Measurements from ENCODE around the gene RIN1. TPM values are rescaled to one million over a fixed set of nuclear protein-coding genes. Genes with fewer than 3 reads are reported as not detected.

RIN1 gene
- total and polyA plus RNA-seq, 3 experiments from 2014 or later: 1.5 to 2.3 (median 1.7) TPM

DNA sequence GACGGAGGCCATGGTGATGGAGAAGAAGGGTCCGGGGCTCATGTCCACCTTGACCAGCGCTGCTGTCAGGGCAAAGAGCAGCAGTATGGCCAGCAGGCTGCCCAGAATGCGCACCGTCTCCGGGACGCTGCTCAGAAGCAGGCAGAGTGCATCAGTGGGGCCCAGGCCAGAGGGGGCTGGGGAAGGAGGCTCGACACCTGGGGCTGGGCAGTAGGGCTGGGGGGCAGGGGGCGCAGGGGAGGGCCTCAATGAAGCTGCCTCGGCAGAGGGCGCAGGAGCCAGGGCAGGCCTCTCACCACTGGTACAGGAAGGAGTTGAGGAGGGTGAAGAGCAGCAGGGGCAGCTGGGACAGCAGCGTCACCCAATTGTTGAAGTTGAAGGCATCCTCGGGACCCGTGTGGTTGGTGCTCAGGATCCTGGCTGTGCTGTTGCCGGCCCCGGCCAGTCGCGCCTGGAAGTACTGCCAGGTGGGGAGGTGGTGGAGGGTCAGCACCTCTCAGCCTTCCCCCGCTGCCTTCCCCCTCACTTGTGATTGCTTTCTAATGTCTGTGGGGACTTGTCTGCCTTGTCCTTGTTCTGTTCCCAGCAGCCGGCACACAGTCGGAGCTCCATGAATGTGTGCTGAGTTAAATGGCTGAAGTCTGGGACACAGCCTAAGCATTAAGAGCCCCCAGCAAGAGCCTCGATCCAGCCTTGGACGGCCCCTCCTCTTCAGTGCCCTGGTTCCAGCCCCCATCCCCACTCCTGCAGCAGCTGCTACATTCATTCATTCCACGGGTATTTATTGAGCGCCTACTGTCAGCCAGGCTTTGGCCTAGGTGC is 33.0 kb upstream of the RIN1 start:
- Histone ChIP-seq H3K27ac (ENCODE audit: low read depth, low read length) (no peak overlapping the region), H3K27me3 (ENCODE audit: insufficient read depth, low read length, poor library complexity, severe bottlenecking) (no peaks in the 10 kb centered on the region), H3K4me3 (ENCODE audit: low read length) (no peak overlapping the region), H3K4me1 (ENCODE audit: insufficient read depth, low read length) (peaks cover 7% of the 10 kb centered on the region), H3K9me3 (ENCODE audit: low read length) (no peaks in the 10 kb centered on the region), H3K36me3 (ENCODE audit: insufficient read depth, low read length) (no peaks in the 10 kb centered on the region)
- Mint-ChIP-seq H3K9me3 (no peaks in the 10 kb centered on the region), H3K36me3 (peaks cover 0 to 2% (median 0%) of the 10 kb centered on the region in 3 donors), H3K27ac (peak overlapping the region in 2 of 8 donors; percentile 24 to 59), H3K27me3 (no peaks in the 10 kb centered on the region), H3K4me3 (peak overlapping the region in 5 of 7 donors; percentile 42 to 95 (median 48)), H3K4me1 (peaks cover 10 to 19% (median 19%) of the 10 kb centered on the region in 3 donors)
- POLR2A ChIA-PET: interaction anchor here (0.5 kb wide), 1 partner anchor 457 kb away, joined by 3 read pairs; no protein-coding TSS in a partner anchor
- no peak for DNase-seq
- CTCF ChIA-PET: interaction anchor here (1.0 kb wide), 1 partner anchor 57 kb away, joined by 3 read pairs; no protein-coding TSS in a partner anchor

DNA sequence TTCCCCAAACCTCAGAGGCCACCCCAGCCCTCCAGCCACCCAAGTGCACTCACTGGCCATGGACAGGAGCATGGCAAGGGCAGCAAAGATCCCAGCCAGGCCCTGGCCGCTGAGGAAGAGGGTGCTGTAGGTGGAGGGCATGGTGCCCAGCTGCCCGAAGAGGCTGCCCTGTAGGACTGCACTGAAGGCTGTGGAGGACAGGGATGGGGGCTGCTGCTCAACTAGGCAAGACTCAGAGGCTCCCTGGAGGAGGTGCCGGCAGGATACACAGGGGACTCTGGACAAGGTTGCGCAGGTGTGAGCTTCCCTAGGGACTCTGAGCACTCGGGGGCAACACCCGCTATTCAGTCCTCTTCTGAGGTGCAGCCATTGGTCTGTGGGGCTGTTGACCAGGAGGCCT is 32.2 kb upstream of the RIN1 start:
- H3K4me3 Mint-ChIP-seq: peak overlapping the region in 1 of 7 donors; percentile 19
- peaks cover 10 to 19% (median 19%) of the 10 kb centered on the region in 3 donors for H3K4me1 Mint-ChIP-seq
- Histone ChIP-seq H3K4me1 (ENCODE audit: insufficient read depth, low read length) (peaks cover 7% of the 10 kb centered on the region), H3K9me3 (ENCODE audit: low read length) (no peaks in the 10 kb centered on the region), H3K27me3 (ENCODE audit: insufficient read depth, low read length, poor library complexity, severe bottlenecking) (no peaks in the 10 kb centered on the region), H3K4me3 (ENCODE audit: low read length) (no peak overlapping the region), H3K36me3 (ENCODE audit: insufficient read depth, low read length) (no peaks in the 10 kb centered on the region), H3K27ac (ENCODE audit: low read depth, low read length) (no peak overlapping the region)
- CTCF ChIA-PET: interaction anchor here (0.9 kb wide), 1 partner anchor 18 kb away, joined by 3 read pairs; no protein-coding TSS in a partner anchor
- no peaks in the 10 kb centered on the region for H3K27me3 Mint-ChIP-seq
- POLR2A ChIA-PET: no interaction called here
- peaks cover 0 to 2% (median 0%) of the 10 kb centered on the region in 3 donors for H3K36me3 Mint-ChIP-seq
- no peak overlapping the region for H3K27ac Mint-ChIP-seq
- no peaks in the 10 kb centered on the region for H3K9me3 Mint-ChIP-seq
- no peak for DNase-seq

DNA sequence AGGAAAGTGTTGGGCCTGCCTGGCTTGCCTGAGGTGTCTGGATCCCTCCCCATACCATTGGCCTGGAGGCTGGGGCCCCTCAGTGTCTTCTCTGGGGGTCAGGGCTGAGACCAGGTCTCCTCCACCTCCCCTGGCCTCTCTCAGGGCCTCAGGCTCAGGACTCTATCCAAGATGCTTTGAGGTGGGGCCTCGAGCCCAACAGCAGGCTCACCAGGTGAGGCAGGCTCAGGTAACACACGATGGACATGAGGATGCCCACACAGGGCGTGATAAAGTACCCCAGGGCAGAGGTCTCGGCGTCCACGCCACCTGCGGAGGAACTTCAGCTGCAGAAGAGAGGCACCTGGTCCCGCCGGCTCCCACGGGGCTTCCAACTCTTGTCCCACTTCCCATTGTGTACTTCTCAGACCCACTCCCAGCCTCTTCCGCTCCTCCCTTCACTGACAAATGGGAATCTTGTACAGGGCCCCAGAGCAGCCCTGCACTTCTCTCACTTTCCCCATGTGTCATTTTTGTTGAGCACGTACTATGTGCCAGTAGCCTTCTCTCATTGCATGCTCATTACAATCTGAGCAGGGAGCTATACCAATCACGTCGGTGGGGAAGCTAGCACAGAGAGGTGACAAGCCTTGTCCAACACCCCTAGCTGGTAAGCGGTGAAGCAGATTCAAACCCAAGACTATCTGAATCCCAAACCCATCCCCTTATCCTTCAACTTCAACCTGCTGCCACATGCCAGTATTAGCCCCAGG is 31.5 kb upstream of the RIN1 start:
- H3K36me3 Mint-ChIP-seq: peaks cover 0 to 2% (median 0%) of the 10 kb centered on the region in 3 donors

DNA sequence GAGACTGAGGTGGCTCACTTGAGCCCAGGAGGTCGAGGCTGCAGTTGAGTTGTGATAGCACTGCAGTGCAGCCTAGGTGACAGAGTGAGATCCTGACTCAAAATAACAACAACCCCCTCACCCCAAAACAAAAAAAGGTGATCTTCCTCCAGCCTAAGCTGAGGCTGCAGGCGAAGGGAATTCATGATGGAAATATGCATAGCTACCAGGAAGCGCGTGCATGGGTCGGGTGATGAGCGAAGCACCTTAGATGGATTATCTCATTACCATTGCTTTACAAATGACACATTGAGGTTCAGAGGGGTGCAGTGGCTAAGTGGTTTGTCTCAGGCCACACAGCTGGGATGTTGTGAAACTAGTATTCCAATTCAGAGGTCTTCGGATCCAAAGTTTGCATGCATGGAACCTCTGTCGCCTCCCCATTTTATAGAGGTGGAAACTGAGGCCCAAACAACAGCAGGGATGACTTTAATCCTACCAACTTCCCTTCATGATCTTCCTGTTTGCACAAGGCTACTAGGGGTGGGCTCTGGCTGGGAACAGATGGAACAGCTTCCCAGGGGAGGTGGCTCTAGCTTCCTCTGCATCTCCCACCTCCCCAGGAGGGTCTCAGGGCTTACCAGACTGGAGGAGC is 30.7 kb upstream of the RIN1 start:
- peaks cover 0 to 2% (median 0%) of the 10 kb centered on the region in 3 donors for H3K36me3 Mint-ChIP-seq
- no peak overlapping the region for H3K27ac Mint-ChIP-seq
- H3K4me3 Mint-ChIP-seq: peak overlapping the region in 1 of 7 donors; percentile 68
- H3K9me3 Mint-ChIP-seq: no peaks in the 10 kb centered on the region
- Histone ChIP-seq H3K4me3 (ENCODE audit: low read length) (no peak overlapping the region), H3K36me3 (ENCODE audit: insufficient read depth, low read length) (no peaks in the 10 kb centered on the region), H3K27me3 (ENCODE audit: insufficient read depth, low read length, poor library complexity, severe bottlenecking) (no peaks in the 10 kb centered on the region), H3K9me3 (ENCODE audit: low read length) (no peaks in the 10 kb centered on the region), H3K4me1 (ENCODE audit: insufficient read depth, low read length) (no peaks in the 10 kb centered on the region), H3K27ac (ENCODE audit: low read depth, low read length) (no peak overlapping the region)
- H3K27me3 Mint-ChIP-seq: no peaks in the 10 kb centered on the region
- peaks cover 6 to 11% (median 10%) of the 10 kb centered on the region in 3 donors for H3K4me1 Mint-ChIP-seq
- POLR2A ChIA-PET: interaction anchor here (1.1 kb wide), 1 partner anchor 54 kb away, joined by 3 read pairs; no protein-coding TSS in a partner anchor
- CTCF ChIA-PET: interaction anchor here (1.1 to 4.7 kb wide), 5 partner anchors 13 to 55 kb away, joined by 3 to 14 read pairs (median 5); no protein-coding TSS in a partner anchor
- no peak for DNase-seq

More for the DNA sequence above, 31.5 kb upstream of the RIN1 start:
- Mint-ChIP-seq H3K4me1 (peaks cover 8 to 17% (median 16%) of the 10 kb centered on the region in 3 donors), H3K27ac (peak overlapping the region in 3 of 8 donors; percentile 13 to 61 (median 36)), H3K4me3 (peak overlapping the region in 1 of 7 donors; percentile 51), H3K9me3 (no peaks in the 10 kb centered on the region), H3K27me3 (no peaks in the 10 kb centered on the region)
- no peak for DNase-seq
- POLR2A ChIA-PET: no interaction called here
- CTCF ChIA-PET: interaction anchor here (0.9 to 1.5 kb wide), 2 partner anchors 19 kb away, joined by 3 to 5 read pairs; no protein-coding TSS in a partner anchor
- Histone ChIP-seq H3K36me3 (ENCODE audit: insufficient read depth, low read length) (no peaks in the 10 kb centered on the region), H3K27me3 (ENCODE audit: insufficient read depth, low read length, poor library complexity, severe bottlenecking) (no peaks in the 10 kb centered on the region), H3K4me1 (ENCODE audit: insufficient read depth, low read length) (peaks cover 5% of the 10 kb centered on the region), H3K4me3 (ENCODE audit: low read length) (no peak overlapping the region), H3K27ac (ENCODE audit: low read depth, low read length) (no peak overlapping the region), H3K9me3 (ENCODE audit: low read length) (no peaks in the 10 kb centered on the region)

DNA sequence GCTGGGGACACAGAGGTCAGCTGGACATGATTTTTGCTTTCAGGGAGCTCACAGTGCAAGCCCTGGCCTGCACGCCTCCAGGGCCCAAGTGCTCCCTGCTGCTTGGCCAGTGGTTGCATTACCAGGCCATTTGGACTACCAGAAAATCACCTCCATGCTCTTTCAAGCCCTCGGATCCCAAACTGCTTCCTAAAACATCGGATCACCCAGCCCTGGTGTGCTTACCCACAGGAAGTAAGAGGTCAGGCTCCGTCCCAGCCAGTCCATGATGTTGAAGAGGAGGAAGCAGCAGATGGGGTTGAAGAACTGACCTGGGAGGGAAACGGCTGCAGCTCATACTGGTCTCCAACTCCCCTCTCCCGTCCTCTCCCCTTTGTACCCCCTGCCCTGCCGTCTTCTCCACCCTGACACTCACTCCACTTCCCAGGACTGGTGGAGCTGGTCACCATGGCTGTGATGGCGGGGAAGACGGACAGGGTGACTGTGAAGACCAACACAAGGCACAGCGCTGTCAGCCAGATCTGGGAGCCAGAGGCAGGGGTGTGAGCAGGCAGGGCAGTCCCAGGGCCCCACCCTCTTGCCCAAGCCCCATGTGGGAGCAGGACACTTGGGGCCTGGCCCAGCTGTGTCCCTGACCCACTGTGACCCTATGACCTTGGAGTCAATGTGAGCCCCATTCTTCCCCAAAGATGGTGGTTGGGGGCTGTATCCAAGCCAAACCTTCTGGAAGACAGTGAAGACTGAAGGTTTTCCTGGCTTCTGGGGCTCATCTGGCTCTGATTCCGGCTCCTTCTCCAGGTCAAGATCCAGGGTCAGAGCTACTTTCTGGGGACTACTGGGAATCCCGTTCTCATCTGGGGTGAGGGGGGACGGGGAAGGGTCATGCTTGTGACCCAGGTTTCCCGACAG is 29.7 kb upstream of the RIN1 start:
- ChIA-PET POLR2A (interaction anchor here (1.1 kb wide), 1 partner anchor 53 kb away, joined by 3 read pairs; no protein-coding TSS in a partner anchor), CTCF (interaction anchor here (1.1 to 4.7 kb wide), 6 partner anchors 12 to 54 kb away, joined by 3 to 14 read pairs (median 4); no protein-coding TSS in a partner anchor)
- no peak overlapping the region for H3K4me3 ChIP-seq (ENCODE audit: low read length)
- peaks cover 0 to 5% (median 0%) of the 10 kb centered on the region in 3 donors for H3K36me3 Mint-ChIP-seq
- H3K27me3 Mint-ChIP-seq: no peaks in the 10 kb centered on the region
- H3K27ac Mint-ChIP-seq: no peak overlapping the region
- H3K27me3 ChIP-seq (ENCODE audit: insufficient read depth, low read length, poor library complexity, severe bottlenecking): no peaks in the 10 kb centered on the region
- H3K36me3 ChIP-seq (ENCODE audit: insufficient read depth, low read length): no peaks in the 10 kb centered on the region
- no peaks in the 10 kb centered on the region for H3K9me3 ChIP-seq (ENCODE audit: low read length)
- no peak overlapping the region for H3K27ac ChIP-seq (ENCODE audit: low read depth, low read length)
- H3K4me1 ChIP-seq (ENCODE audit: insufficient read depth, low read length): no peaks in the 10 kb centered on the region
- no peak for DNase-seq
- peaks cover 6 to 10% (median 10%) of the 10 kb centered on the region in 3 donors for H3K4me1 Mint-ChIP-seq
- H3K4me3 Mint-ChIP-seq: peak overlapping the region in 1 of 7 donors; percentile 68
- no peaks in the 10 kb centered on the region for H3K9me3 Mint-ChIP-seq

DNA sequence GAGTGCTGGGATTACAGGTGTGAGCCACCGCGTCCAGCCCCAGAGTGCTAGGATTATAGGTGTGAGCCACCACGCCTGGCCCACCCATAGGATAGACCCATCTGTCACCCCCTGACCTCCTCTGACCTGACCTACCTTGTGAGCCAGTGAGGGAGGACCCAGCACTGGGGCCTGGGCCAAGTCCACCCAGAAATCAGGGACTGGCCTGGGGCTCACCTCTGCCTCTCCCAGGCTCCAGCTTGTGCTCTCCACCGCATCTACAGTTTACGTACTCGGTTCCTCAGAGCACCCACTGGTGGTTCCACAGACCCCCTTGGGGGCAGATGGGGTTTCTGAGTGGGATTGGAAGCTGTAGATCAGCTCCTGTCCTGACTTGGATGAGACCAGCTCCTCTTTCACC is 28.9 kb upstream of the RIN1 start:
- Mint-ChIP-seq H3K27ac (no peak overlapping the region), H3K9me3 (no peaks in the 10 kb centered on the region), H3K4me1 (peaks cover 5 to 7% (median 6%) of the 10 kb centered on the region in 3 donors), H3K36me3 (peaks cover 0 to 5% (median 0%) of the 10 kb centered on the region in 3 donors), H3K27me3 (no peaks in the 10 kb centered on the region), H3K4me3 (no peak overlapping the region)
- H3K27ac ChIP-seq (ENCODE audit: low read depth, low read length): no peak overlapping the region
- H3K9me3 ChIP-seq (ENCODE audit: low read length): no peaks in the 10 kb centered on the region
- DNase-seq: no peak
- no peaks in the 10 kb centered on the region for H3K36me3 ChIP-seq (ENCODE audit: insufficient read depth, low read length)
- H3K4me1 ChIP-seq (ENCODE audit: insufficient read depth, low read length): no peaks in the 10 kb centered on the region
- ChIA-PET POLR2A (no interaction called here), CTCF (interaction anchor here (0.7 to 4.7 kb wide), 5 partner anchors 12 to 48 kb away, joined by 3 to 14 read pairs (median 3); partner anchors contain the start of gene CD248)
- H3K27me3 ChIP-seq (ENCODE audit: insufficient read depth, low read length, poor library complexity, severe bottlenecking): no peaks in the 10 kb centered on the region
- no peak overlapping the region for H3K4me3 ChIP-seq (ENCODE audit: low read length)

All from CD8-positive, alpha-beta memory T cell (primary cell).